HG02642 (cell line): ENCODE data around the gene STRC.
"Not testable (repeated sequence)": the region's sequence is repeated elsewhere in the genome, so short reads cannot be mapped to it uniquely, and the experiment has no call there.

Experiments used
- ATAC-seq: cut with Tn5 transposase; IDR thresholded peaks from one replicate; pipeline ENCODE4 v1.9.1; 2021; ENCODE audit warnings: mild to moderate bottlenecking; ENCODE audit not compliant: unreplicated experiment, poor library complexity

Gene STRC

DNA sequence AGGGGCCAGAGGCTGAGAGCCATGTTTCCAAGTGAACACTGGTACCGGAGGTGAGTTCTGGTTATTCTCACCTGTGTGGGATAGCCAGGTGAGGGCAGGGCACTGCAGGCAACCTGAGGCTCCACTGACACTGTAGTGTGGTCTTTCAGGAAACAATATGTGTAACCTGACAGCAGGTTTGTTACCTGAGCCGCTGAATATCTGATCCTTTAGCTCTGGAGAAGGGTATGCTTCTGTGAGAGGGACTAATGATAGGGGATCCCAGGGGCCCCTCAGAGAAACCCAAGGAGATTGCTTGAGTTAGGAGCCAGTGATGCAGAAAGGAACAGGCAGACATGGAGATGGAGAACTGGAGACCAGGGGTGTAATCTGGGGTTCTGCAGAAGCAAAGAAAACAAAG, at the start of gene STRC:
Gene STRC (minus strand): TSS at position 101 of the 400 bp plus-strand sequence. CDS start 78 bp downstream, at position 23.
- not testable (repeated sequence) for ATAC-seq

DNA sequence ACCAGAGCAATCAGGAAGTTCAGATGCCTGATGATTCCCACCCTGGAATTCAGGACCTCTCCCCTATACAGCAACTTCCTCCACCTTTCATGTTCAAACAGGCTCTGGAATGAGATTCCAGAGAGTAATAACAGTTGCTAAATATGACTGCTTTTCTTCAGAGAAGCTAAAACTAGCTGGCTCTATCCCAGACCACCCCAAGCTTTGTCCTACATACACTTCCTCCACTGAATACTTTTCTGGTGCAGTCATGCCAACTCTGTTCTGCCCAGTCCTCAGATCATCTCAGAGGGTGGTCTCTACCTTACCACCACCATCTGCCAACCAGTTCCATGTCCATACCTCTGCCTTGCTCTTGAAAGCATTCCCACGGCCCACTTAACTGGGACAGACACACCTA, 47.6 kb upstream of the STRC start:
- not testable (repeated sequence) for ATAC-seq

DNA sequence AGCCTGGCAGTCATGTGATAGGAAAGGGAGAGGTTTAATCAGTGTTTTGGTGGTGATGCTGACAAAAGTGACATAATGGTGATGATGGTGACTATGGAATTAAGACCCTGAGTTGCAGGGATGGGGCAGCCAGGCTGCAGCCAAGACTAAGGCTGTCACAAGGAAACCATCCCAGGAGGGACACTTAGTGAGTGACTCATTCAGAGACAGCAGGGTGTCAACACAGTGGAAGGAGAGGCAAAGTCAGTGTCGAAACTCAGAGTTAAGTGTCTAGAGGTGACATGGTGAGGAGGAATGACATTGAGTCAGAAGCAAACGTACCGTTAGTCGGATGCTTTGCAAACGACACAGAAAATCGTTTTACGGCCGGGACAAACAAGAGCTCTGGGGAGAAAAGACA, 44.7 kb upstream of the STRC start:
- ATAC-seq: not testable (repeated sequence)

DNA sequence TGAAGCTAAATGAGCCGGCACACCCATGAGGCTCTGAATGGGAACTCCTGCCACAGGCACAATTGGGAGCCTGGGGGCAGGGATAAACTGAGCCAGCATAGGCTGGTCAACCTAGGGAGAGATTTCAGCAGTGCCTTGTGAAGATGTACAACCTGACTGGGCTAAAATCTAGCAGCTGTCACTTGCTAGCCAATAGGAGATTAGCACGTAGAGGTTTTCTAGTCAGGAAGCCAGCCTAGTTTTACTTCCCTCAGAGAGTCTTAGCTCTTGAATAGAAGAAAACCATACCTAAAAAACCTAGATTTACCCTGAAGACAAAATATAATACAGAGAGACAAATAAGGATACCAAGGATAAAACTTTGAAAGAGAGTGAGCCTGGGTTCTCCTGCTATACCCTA, 43.7 kb upstream of the STRC start:
- ATAC-seq: not testable (repeated sequence)

DNA sequence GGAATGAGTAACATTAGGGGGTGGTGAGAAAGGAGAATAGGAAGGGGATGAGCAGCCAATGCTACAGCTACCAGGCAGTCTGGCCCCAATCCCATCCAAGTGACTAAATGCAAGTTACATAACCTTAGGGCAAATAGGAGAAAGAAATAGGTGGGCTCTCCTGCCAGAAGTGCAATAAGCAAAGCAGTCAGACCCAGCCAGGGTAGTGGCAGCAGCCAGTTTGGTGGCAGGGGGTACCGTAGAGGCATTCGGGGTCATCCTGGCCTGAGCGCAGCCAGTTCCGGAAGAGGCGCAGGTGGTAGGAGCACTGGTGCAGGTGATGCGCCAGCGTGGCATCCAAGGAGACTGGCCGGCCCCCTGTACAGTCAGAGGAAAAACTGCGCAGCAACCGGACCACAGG, 41.1 kb upstream of the STRC start:
- ATAC-seq: not testable (repeated sequence)

DNA sequence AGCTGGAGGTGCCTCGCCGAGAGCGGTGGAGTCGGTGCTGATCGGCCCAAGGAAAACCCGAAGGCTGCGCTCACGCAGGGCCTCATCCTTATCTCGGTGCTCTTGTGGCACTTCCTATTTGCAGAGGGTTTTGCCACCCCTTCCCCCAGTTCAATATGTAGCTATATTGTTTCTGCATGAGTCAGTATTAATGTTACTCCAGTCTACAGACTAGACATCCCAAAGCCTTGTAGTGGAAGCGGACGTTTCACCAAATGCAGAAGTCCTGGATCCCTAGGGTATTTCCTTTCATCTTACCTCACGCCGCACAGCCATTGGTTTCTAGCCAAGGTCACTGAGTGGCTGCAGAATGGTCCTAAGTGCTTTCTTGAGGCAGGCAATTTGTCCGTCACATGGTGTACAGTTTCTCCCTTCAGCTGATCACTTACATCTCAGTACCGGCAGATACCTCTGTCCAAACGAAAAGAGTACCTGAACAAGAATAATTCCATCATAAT, 30.9 kb upstream of the STRC start:
- ATAC-seq: not testable (repeated sequence)

DNA sequence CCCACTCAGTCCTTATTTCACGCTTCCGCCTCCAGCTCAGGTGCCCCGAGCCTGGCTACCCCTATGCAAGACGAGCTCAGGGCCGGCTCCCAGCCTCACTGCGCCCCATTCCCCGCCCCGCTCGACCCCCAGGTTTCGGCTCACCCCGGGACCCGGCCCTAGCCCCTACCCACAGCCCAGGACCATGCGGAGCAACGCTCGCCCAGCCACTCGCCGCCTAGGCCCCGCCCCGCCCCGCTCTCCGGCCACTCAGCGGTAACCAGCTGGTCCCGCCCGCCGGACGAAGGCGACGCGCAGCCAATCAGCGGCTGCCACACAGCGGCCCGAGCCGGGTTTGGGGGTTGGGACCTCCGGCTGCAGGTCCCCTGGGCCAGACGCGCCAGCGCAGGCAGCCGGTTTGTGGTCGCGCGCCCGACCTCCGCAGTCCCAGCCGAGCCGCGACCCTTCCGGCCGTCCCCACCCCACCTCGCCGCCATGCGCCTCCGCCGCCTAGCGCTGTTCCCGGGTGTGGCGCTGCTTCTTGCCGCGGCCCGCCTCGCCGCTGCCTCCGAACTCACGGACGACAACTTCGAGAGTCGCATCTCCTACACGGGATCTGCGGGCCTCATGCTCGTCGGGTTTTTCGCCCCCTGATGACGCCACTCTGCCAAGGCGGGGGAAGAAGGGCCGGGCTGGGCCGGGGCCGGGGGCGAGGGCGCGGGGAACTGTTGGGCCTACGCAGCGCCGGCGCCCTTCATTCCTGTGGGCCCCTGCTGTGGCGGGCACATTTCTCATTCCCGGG, 30.2 kb upstream of the STRC start, which contains the start of gene CATSPER2:
Gene CATSPER2 (minus strand): TSS at position 196 of the 781 bp plus-strand sequence. CDS start 783 bp downstream, outside the sequence.
- ATAC-seq: no peak

DNA sequence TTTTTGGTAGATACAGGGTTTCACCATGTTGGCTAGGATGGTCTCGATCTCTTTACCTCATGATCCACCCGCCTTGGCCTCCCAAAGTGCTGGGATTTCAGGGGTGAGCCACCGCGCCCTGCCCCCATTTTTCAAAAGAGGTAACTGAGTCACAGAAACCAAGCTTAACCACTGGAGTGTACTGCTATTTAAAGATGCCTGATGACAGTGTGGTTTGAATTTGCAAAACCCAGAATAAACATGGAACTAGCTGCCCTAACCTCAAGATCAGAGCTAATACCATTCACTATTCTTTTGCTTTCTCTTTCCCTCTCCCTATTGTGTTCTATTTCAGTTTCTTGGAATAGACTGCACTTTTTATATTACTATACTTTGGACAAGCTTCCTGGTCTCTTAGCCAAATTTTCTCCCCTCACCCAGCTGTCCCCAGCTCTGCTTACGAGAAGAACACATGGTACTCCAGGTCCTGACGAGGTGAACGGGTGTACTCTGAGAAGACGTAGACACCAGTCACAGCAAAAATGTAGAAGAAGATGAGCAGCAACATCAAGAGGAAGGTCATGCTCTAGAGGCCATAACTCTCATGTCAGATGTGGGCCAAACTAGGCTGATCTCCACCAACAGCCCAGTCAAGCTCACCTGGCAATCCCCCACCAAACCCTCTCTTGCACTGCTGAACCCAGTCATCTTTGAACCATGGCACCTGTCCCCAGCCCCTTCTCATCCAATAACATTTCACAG, 20.0 kb upstream of the STRC start:
- ATAC-seq: peak; percentile 43

DNA sequence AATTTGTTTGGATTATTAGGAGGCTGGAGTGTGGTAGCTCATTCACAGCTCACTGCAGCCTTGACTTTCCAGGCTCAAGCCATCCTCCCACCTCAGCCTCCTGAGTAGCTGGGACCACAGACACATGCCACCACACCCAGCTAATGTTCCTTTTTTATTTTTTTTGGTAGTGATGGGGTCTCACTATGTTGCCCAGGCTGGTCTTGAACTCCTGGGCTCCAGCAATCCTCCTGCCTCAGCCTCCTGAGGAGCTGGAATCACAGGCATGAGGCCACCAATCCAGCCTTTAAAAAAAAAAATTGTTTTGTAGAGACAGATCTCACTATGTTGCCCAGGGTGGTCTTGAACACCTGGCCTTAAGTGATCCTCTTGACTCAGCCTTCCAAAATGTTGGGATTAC, 8.3 kb upstream of the STRC start:
- not testable (repeated sequence) for ATAC-seq

DNA sequence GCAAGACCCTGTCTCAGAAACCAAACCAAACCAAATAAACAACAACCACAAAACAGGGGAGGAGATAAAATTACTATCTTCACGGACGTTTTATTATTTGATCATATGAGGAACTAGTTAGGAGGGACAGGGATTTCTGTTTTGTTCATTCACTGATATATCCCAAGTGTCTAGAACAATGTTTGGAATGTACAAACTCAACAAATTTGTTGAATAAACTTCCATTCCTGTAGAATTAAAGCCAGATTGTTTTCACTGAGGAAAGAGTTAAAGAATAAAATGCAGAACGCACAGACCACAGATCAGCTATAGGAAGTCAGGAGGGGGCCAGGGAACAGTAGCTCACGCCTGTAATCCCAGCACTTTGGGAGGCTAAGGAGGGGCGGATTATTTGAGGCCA, 6.5 kb upstream of the STRC start:
- ATAC-seq: no peak

DNA sequence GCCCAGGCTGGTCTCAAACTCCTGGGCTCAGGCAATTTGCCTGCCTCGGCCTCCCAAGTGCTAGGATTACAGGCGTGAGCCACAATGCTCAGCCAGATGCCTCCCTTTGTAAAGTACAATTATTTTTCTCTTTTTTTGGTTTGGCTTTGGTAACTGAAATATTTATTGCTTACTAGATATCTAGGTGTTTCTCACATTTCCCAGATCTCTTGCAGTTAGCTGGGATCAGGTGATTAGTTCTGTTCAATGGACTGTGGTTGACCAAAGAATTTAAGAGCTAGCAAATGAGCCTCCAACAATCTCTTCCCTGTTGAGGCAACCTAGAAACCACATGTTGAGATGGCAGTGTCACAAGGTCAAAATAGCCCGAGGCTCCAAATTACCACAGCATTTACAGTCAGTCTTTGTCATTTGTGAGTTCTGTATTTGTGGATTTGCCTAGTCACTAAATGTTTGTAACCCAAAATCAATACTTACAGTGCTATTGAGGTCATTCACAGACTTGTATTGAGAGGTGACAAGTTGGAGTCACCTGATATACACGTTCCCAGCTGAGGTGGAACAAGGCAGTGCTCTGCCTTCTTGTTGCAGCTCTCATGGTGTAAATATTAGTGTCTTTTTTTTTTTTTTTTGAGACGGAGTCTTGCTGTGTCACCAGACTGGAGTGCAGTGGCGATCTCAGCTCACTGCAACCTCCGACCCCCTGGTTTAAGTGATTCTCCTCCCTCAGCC, 3.6 kb upstream of the STRC start:
- ATAC-seq: not testable (repeated sequence)

DNA sequence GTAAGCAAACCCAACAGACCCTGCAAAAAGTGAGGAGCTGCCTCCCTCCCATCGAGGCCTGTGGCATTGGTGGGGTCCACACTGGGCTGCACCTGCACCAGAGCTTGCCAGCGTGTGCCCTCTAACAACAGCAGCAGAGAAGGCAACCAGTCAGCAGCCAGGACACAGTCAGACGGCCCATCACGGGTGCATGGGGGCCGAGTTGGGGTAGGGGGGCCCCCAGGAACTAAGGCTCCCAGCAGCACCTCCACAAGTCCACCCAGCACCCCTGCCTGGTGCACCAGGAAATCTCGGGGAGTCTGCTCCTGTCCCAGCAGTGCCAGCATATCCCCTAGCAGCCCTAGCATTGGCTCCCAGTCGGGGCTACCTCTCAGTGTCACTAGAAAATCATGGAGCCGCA, 850 bp downstream of the STRC start:
- not testable (repeated sequence) for ATAC-seq

DNA sequence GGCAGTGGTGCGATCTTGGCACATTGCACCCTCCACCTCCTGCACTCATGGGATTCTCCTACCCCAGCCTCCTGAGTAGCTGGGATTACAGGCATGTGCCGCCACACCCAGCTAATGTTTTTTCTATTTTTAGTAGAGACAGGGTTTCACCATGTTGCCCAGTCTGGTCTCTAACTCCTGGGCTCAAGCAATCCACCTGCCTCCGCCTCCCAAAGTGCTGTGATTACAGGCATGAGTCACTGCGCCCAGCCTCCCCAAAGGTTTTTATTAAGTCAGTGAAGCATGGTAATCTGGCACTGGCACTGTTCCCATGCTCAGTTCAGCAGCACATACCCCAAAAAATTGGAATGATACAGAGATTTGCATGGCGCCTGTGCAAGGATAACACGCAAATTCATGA, 16.4 kb downstream of the STRC start:
- ATAC-seq: not testable (repeated sequence)

DNA sequence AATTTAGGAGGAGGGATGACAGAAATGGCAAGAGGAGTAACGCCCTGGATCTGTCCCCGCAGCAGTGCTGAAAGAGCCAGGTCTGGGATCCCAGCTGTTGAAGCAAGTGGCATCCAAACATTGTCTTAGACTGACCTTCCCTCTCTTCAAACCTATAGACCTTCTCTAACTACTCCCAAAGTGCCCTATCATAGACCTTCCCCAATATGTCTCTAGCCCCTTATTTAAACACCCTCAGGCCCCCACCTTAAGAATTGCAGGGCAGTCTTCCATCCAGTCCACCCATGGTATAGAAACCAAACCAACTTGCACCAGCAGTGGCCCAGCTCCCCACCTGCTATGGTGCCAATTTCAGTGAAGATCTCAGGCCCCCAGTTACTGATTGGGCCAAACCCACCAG, 18.4 kb downstream of the STRC start:
- ATAC-seq: not testable (repeated sequence)

DNA sequence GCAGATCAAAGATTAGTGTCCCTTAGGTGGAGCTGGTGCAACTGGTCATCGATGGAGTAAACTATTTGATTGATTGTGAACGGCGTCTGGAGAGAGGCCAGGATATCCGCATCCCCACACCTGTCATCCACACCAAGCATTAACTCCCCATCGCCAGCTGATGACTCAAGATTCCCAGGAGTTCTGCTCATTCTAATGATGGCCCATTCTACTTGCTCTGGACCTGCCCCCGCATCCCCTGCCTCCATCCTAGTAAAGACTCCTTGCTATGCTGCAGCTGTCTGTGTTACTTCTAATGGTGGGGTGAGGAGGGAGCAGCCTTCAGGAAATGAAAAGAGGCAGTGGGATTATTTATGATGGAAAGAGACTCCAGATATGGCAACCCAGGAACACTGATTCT, 19.5 kb downstream of the STRC start:
- not testable (repeated sequence) for ATAC-seq

DNA sequence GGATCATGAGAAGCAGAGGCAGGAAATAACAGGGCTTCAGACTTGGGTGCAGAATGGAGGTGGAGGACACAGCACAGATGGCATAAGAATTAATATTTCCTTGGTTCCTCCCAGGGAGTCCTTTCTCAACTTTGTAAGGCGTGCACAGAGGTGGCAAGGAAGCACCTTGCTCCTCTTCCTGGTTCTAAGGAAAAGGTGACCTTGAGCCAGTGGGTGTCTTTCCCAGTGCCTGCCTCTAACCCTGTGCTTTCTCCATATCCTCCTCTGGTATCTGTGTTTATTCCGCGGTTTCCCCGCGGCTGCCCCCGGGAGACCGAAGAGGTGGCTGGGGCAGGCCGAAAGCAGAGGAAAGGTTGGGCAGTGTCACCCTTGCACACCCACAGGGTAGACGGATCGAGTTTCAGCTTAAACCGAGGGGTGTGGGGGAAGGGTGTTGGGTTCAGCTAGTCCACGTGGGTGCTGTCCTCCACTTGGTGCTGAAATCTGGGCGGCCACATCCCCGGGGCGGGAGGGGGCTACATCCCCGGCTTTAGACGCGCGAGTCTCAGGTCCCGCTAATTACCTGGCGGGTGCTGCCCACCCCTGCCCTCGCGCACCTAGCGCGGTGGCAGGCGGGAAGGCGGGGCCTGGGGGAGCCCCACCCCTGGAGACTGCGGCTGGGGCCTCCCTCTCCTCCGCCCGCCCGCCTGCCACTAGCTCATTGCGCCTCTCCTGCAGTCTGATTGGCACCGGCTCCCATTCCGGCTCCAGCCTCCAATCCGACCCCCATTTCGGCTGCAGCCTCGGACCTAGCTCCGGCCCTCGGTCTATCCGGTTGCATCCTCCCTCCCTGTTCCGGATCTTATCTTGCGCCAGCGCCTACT, 25.0 kb downstream of the STRC start, which contains the start of gene CKMT1B:
Gene CKMT1B (plus strand): TSS at position 700 of the 863 bp plus-strand sequence. CDS start 192 bp downstream, outside the sequence.
- not testable (repeated sequence) for ATAC-seq

DNA sequence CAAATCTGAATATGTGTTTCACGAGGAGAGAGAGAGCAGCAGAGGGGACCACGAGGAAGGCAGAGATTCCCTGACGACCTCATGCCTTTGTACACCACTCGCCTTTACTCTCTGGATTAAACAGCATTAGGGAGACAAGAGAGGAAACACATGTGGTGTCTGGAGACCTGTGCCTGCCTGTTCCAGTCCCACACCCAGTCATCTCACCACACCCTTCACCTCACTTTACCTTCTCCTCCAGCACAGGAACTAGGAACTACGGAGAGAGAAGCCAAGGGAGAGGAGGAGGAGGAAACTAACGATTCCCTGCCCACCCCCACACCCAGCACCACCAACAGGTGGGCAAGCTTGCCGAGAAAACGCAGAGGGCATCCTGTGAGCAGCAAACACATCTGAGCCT, 25.8 kb downstream of the STRC start:
- ATAC-seq: not testable (repeated sequence)

DNA sequence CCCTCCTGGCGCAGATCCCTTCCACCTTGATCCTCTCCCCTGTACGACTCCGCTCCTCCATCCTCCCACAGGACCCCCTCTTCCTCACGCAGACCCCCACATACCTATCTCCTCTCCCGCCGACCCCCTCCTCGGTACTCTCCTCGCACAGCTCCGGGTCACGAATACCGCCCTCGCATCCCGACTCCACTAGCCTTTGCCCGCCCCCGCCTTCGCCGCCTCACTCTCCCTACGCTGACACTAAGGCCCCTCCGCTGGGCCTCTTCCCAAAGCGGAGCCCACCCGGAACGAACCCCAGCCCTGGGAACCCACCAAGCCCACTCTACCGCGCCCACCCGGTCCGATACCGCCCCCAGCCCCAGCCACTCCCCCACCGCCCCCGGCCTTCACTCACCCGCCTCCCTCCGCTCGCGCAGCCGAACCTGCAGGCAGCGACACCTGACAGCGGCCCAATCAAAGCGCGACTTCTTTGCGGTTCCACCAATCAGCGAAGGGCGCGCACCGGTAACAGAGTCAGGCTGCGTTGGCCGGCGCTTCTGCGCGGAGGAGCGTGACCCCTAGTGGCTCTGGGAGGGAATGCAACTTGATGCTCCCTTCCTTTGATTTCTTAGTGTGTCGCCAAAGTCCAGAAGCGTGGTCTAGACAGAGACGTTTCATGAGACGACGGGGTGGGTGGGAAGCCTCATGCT, 28.7 kb downstream of the STRC start, which contains the start of gene PPIP5K1:
Gene PPIP5K1 (minus strand): TSS at position 431 of the 689 bp plus-strand sequence. CDS start 5,704 bp downstream, outside the sequence.
- ATAC-seq: peak; percentile 92

DNA sequence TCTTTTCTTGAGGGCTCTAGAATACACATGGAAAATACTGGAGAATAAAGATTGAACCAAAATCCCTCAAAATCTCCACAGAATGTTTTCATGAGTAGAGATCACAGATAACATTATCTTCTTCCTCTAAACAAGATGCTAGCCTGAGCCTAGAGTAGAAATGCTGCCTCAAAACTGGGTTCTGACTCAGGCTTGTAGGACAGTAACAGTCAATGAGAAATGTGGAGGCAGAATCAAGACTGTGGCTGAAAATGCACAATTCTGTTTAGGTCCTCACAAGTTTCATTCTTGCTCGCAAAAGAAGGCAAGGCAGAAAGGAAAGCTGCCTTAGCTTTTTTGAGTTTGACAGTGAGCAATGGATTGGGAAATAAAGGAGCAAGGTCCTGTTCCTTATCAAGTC, 44.0 kb downstream of the STRC start:
- ATAC-seq: not testable (repeated sequence)
